GM13977 (cell line): ENCODE data around the gene SMYD4.
"Not testable (repeated sequence)": the region's sequence is repeated elsewhere in the genome, so short reads cannot be mapped to it uniquely, and the experiment has no call there.

Experiments
- DNase-seq: peaks from one replicate; pipeline ENCODE4 v3.0.0; 2012; ENCODE audit warnings: low spot score
- CTCF ChIP-seq: IDR thresholded peaks from 2 replicates; pipeline ENCODE4 v1.5.1; 2012; ENCODE audit warnings: mild to moderate bottlenecking, control low read depth; ENCODE audit not compliant: insufficient read depth; ENCODE audit errors: extremely low read depth, missing control alignments
- in situ Hi-C: fragments of 300-500 bp; cut with MboI; formaldehyde crosslinking; loops from one replicate; pipeline ENCODE4 v1.12.0; 2022; ENCODE audit warnings: low sequenced_read_pairs, low pct_unique_long_range_greater_than_20kb, mixed read lengths, inconsistent platforms; ENCODE audit not compliant: unreplicated experiment

The SMYD4 gene

DNA sequence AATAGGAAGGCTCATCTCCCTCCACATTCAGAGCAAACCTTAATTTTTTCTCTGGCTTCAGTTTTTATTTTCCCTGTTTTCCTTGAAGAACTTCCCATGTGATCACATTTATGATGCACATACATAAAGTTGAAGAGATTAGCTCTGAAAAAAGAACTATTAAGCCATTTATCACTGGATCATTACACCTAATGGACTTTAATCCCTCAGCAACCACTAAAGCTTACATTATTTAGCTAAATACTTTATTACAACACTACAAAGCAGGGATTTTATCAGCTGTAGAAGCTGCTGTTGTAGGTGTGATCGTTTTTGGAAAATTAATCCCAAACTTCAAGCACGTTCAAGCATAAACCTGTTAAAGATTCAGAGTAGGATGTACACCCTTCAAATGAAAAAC is 21.1 kb downstream of the SMYD4 start:
- in situ Hi-C loops, result no loop called here
- DNase-seq, result no peak
- no peak for TF ChIP-seq CTCF

GRCh38 chr17:1807890-1808289 is 21.8 kb downstream of the SMYD4 start:
- in situ Hi-C loops, result no loop called here
- no peak for TF ChIP-seq CTCF

DNA sequence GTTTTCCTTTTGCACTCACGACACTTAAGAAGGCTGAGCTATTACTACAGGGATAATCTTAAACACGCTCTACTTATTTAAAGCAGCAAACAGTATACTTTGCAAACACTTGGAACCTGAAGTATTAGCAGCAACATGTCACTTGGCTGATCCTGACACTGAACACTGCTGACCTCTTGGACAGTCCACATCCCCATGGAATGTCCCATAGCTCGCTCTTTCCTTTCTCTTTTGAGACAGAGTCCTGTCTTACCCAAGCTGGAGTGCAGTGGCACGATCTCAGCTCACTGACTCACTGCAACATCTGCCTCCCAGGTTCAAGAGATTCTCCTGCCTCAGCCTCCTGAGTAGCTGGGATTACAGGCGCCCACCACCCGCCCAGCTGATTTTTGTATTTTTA is 26.4 kb downstream of the SMYD4 start:
- in situ Hi-C loops, result no loop called here

More at GRCh38 chr17:1807890-1808289, 21.8 kb downstream of the SMYD4 start:
- no peak for DNase-seq

DNA sequence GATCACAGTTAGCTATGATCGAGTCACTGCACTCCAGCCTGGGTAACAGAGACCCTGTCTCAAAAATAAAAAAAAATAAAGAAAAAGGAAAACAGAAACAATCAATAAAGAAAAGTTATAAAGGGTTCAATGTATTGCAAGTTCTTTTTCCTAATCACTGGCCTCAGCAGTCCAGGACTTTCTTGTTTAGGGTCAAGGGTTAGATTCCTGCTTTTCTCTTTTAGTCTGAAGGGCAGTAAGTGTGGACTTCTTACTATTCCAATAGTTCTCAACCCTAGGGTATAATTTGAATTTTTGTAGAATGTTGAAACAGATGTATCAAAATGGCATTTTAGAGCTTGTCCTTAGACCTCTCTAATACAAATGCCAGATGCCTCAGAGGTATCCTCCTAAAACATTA is 27.3 kb downstream of the SMYD4 start:
- in situ Hi-C loops, result no loop called here
- DNase-seq, result no peak
- no peak for TF ChIP-seq CTCF

More for the DNA sequence above, 26.4 kb downstream of the SMYD4 start:
- no peak for DNase-seq
- TF ChIP-seq CTCF, result no peak

DNA sequence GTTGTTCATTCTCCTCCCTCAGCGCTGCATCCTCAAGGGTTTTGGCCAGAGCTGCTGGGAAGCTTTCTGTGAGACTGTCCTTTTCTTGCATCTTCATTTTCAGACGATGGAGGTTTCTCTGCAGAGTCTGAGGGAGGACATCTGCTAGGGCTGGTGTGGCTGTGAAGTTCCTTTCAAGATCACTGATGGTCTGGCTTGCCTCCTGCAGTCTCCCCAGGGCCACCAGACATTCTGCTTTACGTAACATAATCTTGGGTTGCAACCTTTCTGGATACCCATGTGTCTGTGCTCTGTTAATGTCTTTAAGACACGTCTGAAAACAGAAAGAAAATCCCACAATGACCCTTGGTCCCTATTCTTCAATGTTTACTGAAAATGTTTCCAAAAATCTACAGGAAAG is 29.0 kb downstream of the SMYD4 start:
- TF ChIP-seq CTCF, result no peak
- in situ Hi-C loops, result no loop called here
- no peak for DNase-seq

- DNase-seq, result no peak
- no peak for TF ChIP-seq CTCF
- in situ Hi-C loops, result no loop called here
Measured at GRCh38 chr17:1800240-1800639, 29.5 kb downstream of the SMYD4 start.

- DNase-seq, in situ Hi-C loops: not testable (repeated sequence)
Measured at GRCh38 chr17:1797846-1798245, 31.9 kb downstream of the SMYD4 start.

DNA sequence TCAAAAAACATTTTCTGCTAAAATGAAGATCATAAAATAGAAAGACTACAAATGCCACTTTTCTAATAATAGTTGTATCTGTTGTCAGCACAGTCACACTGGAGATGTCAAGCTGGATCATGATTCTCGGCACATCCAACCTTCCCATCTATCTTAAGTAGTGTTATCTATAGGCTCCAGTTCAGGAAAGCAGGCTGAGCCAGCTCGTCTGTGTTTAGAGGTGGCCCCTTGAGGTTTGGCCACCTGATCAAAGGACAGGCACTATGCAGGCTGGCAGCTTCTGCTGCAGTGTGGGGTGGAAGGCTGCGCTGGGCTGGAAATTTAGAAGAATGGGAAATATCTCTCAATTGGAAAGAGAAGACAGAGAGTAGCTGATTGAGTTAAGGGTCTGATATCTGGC is 32.4 kb downstream of the SMYD4 start:
- in situ Hi-C loops, result no loop called here
- no peak for TF ChIP-seq CTCF

More for the DNA sequence above, 32.4 kb downstream of the SMYD4 start:
- DNase-seq, result no peak
